ENCODE measurements around the gene IFITM5. TPM values are rescaled to one million over a fixed set of nuclear protein-coding genes. Genes with fewer than 3 reads are reported as not detected.
A peak's percentile ranks its signal among the peaks of the same experiment; 100 is the strongest.

IFITM5 gene
- total and polyA plus RNA-seq, 2 of the 8 experiments (the other 6 are each of a cell fraction or from before 2014, with no cell fraction given): not detected

DNA sequence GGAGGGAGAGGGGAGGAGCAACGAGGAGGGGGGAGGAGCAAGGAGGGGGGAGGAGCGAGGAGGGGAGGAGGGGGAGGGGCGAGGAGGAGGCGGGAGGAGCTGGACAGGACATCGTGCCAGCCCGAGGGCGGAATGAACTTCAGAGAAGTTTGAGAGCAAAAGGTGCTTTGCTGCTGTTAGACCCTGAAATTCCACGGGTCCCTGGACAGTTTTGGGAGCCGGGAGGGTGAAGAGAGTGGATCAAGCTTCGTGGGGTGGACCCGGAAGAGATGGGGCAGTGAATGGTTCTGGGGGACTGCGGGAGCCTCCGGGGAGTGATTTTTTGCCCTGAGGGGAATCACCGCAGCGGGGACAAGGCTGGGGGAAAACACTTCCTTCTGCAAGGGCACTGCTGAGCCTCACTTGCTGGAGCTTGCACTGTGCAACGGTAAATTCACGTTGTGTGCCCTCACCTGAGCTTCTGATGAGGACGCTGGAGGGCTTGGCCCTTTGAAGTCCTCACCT, 31.8 kb downstream of the IFITM5 start:
- H2BK20ac ChIP-seq (ENCODE audit: low read length): peak overlapping the region; percentile 75; the same call in 1 of the 2 replicates
- H3K4me1 ChIP-seq (replicated peaks in 1 of 4; ENCODE audit: control insufficient read depth in 3 of 4, insufficient read depth in 4 of 4, low read length in 3 of 4): peaks cover 4 to 20% (median 13%) of the 10 kb centered on the region in 4 experiments
- no peak overlapping the region for H3K27ac ChIP-seq (ENCODE audit: low read depth, low read length)
- TF ChIP-seq, protein P1, sequence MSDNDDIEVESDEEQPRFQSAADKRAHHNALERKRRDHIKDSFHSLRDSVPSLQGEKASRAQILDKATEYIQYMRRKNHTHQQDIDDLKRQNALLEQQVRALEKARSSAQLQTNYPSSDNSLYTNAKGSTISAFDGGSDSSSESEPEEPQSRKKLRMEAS (IDR thresholded peaks at IDR 0.05): 0 out of 2 replicates have a peak, but pooled peaks have one; percentile 37
- TF ChIP-seq RXRA (IDR thresholded peaks at IDR 0.05; ENCODE audit: insufficient read depth, low read depth, low read length): no peak
- H3K56ac ChIP-seq (replicated peaks; ENCODE audit: insufficient read length, low read depth, low read length): no peak overlapping the region
- peak overlapping the region; percentile 98 for H4K91ac ChIP-seq (replicated peaks; ENCODE audit: insufficient read length, low read length)
- no peaks in the 10 kb centered on the region for H3K36me3 ChIP-seq (ENCODE audit: control insufficient read depth in 2 of 4, insufficient read depth in 4 of 4, low read length in 3 of 4)
- H2BK12ac ChIP-seq (ENCODE audit: low read depth, low read length): peak overlapping the region; percentile 90; the same call in 1 of the 2 replicates
- H2AFZ ChIP-seq (ENCODE audit: low read length): 0 out of 2 replicates have a peak overlapping the region, but pooled peaks have one; percentile 58
- POLR2A ChIA-PET (ENCODE audit: partially characterized antibody): interaction anchor here (0.6 to 2.1 kb wide), 11 partner anchors 11 to 139 kb away, joined by 3 to 11 read pairs (median 4); partner anchors contain the start of gene IFITM2
- H3K9ac ChIP-seq (replicated peaks in 1 of 4; ENCODE audit: extremely low read depth in 1 of 4, low read depth in 3 of 4, low read length in 3 of 4): no peak overlapping the region
- peak overlapping the region in 1 of 4 experiments; percentile 14; a peak in 1 of 8 replicates for H3K4me3 ChIP-seq (ENCODE audit: extremely low read depth in 1 of 4, insufficient read depth in 2 of 4, low read depth in 3 of 4, low read length in 4 of 4)
- no peaks in the 10 kb centered on the region for H3K27me3 ChIP-seq (replicated peaks in 1 of 4; ENCODE audit: control insufficient read depth in 3 of 4, extremely low read depth in 1 of 4, insufficient read depth in 3 of 4, low read length in 3 of 4)
- peak overlapping the region; percentile 29 to 47; a peak in 3 of 4 replicates for H3K4me2 ChIP-seq (ENCODE audit: insufficient read depth in 1 of 2, low read depth in 2 of 2, low read length in 2 of 2)
- no peak overlapping the region for H3K14ac ChIP-seq (ENCODE audit: insufficient read length)
- H3K23ac ChIP-seq (ENCODE audit: insufficient read length): no peak overlapping the region
- no peak overlapping the region for H3K4ac ChIP-seq (replicated peaks; ENCODE audit: insufficient read length, low read depth, low read length)
- peak overlapping the region; percentile 93 for H3K18ac ChIP-seq (ENCODE audit: extremely low read depth, low read length)
- CTCF ChIA-PET (ENCODE audit: partially characterized antibody): interaction anchor here (0.8 to 2.5 kb wide), 8 partner anchors 14 to 100 kb away, joined by 3 to 11 read pairs (median 4); no protein-coding TSS in a partner anchor
- peak overlapping the region; percentile 72; the same call in 1 of the 2 replicates for H4K8ac ChIP-seq (ENCODE audit: extremely low read depth, insufficient read depth, low read length)
- no peak overlapping the region for H2BK15ac ChIP-seq (ENCODE audit: low read length)
- DNase-seq (ENCODE audit: low read depth in 1 of 2, low spot score in 2 of 2) (no peak), FAIRE-seq (no peak)
- H3K23me2 ChIP-seq (ENCODE audit: low read depth, low read length): no peaks in the 10 kb centered on the region
- H4K20me1 ChIP-seq (replicated peaks in 1 of 2; ENCODE audit: control insufficient read depth in 1 of 2, insufficient read depth in 2 of 2, low read length in 2 of 2): no peaks in the 10 kb centered on the region
- H4K5ac ChIP-seq (ENCODE audit: insufficient read length, low read depth, low read length): no peak overlapping the region
- 0 to 73% methylated on average over 1 to 11 of the region's 18 CpGs for WGBS, 2 experiments (ENCODE audit: extremely low coverage in 1 of 2, insufficient coverage in 1 of 2, insufficient read length in 1 of 2, insufficient replicate concordance in 2 of 2, low coverage in 1 of 2, low lambda C conversion rate in 2 of 2, missing lambda C conversion rate in 1 of 2)
- peak overlapping the region; percentile 87; the same call in 1 of the 2 replicates for H2BK5ac ChIP-seq (ENCODE audit: low read depth, low read length)
- H2BK120ac ChIP-seq (replicated peaks; ENCODE audit: low read depth, low read length): no peak overlapping the region
- H3K79me1 ChIP-seq (ENCODE audit: low read depth, low read length): no peaks in the 10 kb centered on the region
- no peak overlapping the region for H2AK5ac ChIP-seq (ENCODE audit: low read depth, low read length)
- peaks cover 5 to 9% of the 10 kb centered on the region in 2 experiments; a peak in 3 of 4 replicates for H3K9me3 ChIP-seq (ENCODE audit: insufficient read depth in 2 of 2, low read depth in 1 of 2, low read length in 1 of 2)
- no peaks in the 10 kb centered on the region for H3K79me2 ChIP-seq (ENCODE audit: control insufficient read depth in 1 of 2, insufficient read depth in 2 of 2, low read length in 2 of 2)
